Stimulated activated CD4-positive, alpha-beta T cell treated with anti-CD3 and anti-CD28 coated beads, Interleukin-2, amount 100 ng/mL, for 48 hours (primary cell): ENCODE results near the gene ME1.
"Not testable (repeated sequence)": the region's sequence is repeated elsewhere in the genome, so short reads cannot be mapped to it uniquely, and the experiment has no call there.

ENCODE experiments used
- DNase-seq, 2 donors: peaks; one replicate each; pipeline ENCODE4 v3.0.0-alpha.2; 2020

ME1 gene

GRCh38 chr6:83343121-83343520 is 87.7 kb downstream of the ME1 start:
- DNase-seq, result no peak

GRCh38 chr6:83341765-83342164 is 89.1 kb downstream of the ME1 start:
- DNase-seq, result no peak

- DNase-seq, result not testable (repeated sequence)
Observed at GRCh38 chr6:83333916-83334315, 96.9 kb downstream of the ME1 start.

- no peak for DNase-seq
Observed at GRCh38 chr6:83333500-83333899, 97.4 kb downstream of the ME1 start.

GRCh38 chr6:83314693-83315092 is 116.2 kb downstream of the ME1 start:
- DNase-seq, result no peak

- no peak for DNase-seq
Observed at GRCh38 chr6:83313882-83314281, 117.0 kb downstream of the ME1 start.

GRCh38 chr6:83311231-83311630 is 119.6 kb downstream of the ME1 start:
- no peak for DNase-seq

- DNase-seq, result no peak
Observed at GRCh38 chr6:83310046-83310445, 120.8 kb downstream of the ME1 start.

- DNase-seq, result no peak
Observed at GRCh38 chr6:83309344-83309743, 121.5 kb downstream of the ME1 start.

GRCh38 chr6:83308833-83309232 is 122.0 kb downstream of the ME1 start:
- DNase-seq, result no peak

GRCh38 chr6:83307849-83308248 is 123.0 kb downstream of the ME1 start:
- no peak for DNase-seq

- DNase-seq, result no peak
Observed at GRCh38 chr6:83303426-83303825, 127.4 kb downstream of the ME1 start.

GRCh38 chr6:83294676-83295075 is 136.2 kb downstream of the ME1 start:
- no peak for DNase-seq

- DNase-seq, result no peak
Observed at GRCh38 chr6:83292900-83293843, 137.7 kb downstream of the ME1 start.

- not testable (repeated sequence) for DNase-seq
Observed at GRCh38 chr6:83287298-83287697, 143.6 kb downstream of the ME1 start.

GRCh38 chr6:83285917-83286316 is 144.9 kb downstream of the ME1 start:
- DNase-seq, result no peak

GRCh38 chr6:83273596-83273995 is 157.3 kb downstream of the ME1 start:
- no peak for DNase-seq

GRCh38 chr6:83270971-83271719 is 159.7 kb downstream of the ME1 start:
- no peak for DNase-seq

- DNase-seq, result no peak
Observed at GRCh38 chr6:83265384-83265783, 165.5 kb downstream of the ME1 start.

GRCh38 chr6:83260577-83260976 is 170.3 kb downstream of the ME1 start:
- DNase-seq, result no peak

- DNase-seq, result no peak
Observed at GRCh38 chr6:83258517-83258916, 172.3 kb downstream of the ME1 start.

GRCh38 chr6:83257791-83258190 is 173.1 kb downstream of the ME1 start:
- no peak for DNase-seq

GRCh38 chr6:83256719-83257118 is 174.1 kb downstream of the ME1 start:
- DNase-seq, result not testable (repeated sequence)

- no peak for DNase-seq
Observed at GRCh38 chr6:83252719-83253118, 178.1 kb downstream of the ME1 start.
